GM18502 (cell line): ENCODE results near the gene PFDN4.
A peak's percentile ranks its signal among the peaks of the same experiment; 100 is the strongest.

Experiments
- ATAC-seq: cut with Tn5 transposase; IDR thresholded peaks from one replicate; pipeline ENCODE4 v1.9.1; 2021; ENCODE audit warnings: mild to moderate bottlenecking; ENCODE audit not compliant: unreplicated experiment, poor library complexity

Gene PFDN4

DNA sequence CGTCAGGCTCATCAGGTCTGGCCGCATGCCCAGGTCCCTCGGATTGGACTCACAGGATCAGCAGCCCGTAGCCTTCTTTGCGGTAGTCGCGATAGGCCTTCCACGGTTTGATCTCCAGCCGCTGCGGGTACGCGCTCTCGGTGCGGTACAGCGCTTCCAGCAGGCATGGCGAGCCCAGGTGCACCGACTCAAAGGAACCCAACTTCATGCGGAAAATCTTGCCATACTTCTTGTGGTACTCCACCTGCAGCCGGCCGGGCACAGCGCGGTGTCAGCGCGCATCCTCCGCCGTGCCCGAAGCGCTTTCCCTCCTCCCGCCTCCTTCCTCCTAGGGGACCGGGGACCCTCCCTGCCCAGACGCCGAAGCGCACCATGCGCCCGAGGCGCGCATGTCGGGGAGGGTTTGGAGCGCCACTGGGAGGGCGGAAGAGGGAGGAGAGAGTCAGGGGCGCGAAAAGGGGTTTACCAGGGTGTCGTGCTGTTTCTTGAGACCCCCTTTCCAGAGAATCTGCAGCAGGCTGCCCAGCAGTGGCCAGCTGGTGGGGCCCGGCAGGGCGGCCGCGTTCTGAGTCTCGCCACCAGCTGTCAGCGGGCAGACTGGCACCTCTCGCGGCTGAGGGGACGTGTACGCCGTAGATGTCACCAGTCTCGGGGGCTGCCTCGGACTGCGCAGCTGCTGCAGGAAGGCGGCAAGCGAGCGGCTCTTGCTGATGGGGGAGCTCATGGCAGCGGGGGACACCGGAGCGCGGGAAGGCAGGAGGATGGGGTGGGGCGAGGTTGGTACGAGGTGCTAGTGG, 34.8 kb upstream of the PFDN4 start:
- no peak for ATAC-seq

DNA sequence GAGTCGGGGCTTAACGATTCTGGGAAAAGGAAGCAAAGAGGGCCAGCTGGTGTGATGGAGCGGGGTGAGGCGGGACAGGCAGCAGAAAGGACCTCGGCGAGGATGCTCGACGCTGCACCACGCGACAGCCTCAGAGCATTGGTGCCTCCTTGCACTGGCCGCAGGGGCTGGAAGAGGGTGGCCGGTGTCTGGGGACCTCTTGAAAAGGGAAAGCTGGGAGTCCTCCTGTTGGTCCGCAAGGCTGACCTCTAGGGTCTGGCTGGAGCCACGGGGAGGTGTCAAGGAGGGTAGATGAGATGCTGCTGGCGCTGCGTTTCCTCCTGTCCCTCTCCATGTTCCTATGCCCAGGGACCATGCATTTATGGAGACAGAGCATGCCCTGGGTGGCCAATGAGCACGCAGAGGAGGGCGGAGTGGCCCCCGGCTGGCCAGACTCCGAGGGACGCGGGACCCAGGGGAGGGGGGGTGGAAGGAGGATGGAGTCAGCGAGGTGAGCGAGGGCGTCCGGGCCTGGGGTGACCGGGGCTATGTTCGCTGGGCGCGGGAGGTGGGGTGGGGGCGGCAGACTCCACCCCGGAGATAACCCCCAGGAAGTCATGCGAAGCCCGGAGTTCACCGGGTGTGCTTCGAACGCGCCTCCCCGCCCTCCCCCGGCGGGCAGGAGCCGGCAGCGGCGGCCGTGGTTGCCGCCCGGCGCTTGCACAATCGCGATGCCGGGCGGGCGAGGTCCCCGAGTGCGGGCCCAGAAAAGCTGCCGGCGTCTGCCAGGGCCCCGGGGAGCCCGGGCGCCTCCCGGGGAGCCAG, 34.0 kb upstream of the PFDN4 start, which contains the start of gene CYP24A1:
TSS of gene CYP24A1 (minus strand) at position 334 of the 804 bp plus-strand sequence. CDS start 407 bp downstream, outside the sequence.
- ATAC-seq, result no peak

DNA sequence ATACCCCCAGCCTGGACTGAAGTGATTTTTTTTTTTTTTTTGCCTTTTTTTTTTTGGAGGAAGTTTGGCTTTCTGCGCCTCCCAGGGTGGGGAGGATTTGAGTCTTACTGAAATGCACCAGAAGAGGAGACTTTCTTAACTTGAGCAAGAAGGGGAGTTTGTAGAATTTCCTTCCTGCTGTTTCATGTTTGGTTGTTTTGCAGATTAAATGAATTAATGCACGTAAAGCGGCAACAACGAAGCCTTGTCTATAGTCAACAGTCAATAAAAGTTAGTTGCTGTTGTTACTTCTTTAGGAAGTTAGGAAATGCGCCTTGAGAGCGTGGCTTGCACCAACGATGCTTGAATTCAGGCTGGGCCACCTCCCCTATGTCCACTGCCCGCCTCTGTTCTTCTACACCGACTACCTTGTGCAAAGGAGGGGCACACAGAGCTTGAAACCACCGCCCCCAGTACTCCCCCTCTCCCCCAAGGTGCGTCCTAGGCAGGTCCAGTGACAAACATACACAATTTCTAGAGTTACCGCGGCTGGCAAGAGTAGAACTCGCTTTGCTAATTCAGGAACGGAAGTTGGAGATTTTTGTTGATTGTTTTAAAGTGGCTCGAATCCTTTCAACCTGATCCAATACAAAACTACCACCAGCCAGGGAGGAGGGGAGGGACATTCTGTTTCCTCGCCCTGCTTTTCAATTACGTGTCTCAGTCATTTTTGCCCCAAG, 33.3 kb upstream of the PFDN4 start:
- no peak for ATAC-seq

DNA sequence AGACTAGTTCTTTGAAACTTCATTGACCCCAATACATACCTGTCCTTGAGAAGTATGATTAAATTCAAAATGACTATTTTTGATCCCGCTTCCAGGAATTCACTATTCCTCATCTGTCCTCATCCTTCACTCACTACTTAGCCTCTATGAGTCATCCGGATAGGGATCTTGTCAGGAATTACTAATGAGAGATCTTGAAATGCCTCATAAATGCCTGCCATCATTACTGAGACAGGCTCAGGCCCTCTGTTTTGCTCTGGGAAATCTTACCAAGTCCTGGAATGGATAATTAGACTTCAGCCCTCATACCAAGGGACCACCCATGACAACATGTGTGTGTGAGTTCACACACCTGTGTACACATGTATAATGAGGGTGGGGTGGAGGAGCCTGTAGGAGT, 31.3 kb upstream of the PFDN4 start:
- no peak for ATAC-seq

DNA sequence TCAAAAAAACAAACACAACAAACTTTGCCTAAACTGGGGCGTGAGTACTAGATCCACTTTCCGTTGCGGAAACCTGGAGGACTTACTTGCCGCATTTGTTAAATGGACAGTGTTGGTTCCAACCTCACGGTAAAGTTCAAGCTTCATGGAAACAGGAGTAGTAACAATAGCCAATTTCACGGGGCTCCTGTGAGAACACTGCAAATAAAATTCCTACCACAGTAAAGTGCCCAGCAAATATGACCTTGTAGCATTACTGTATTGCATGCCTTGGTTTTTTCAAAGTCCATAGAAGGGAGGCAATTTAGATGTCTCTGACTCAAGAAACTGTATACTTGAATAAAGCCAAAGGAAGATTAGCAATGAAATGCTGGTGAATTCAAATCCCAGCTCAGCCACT, 30.5 kb upstream of the PFDN4 start:
- no peak for ATAC-seq

DNA sequence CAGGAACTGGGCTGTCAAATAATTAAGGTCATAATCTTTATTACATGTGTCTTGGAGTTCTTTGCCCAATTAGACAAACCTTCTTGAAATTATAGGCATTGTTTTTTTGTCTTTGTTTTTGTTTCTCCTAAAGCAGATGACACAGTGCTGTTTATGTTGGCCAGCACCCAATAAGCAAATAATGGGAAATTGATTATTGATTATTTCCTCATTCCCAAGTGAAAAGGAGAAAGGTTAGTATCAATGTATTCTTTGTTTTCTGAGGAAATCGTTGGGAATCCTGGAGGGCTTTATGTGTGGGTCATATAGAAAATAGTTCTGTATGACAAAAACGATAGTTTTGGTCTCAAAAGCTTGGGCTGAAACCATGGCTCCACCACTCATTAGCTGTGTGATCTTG, 29.6 kb upstream of the PFDN4 start:
- ATAC-seq, result no peak

DNA sequence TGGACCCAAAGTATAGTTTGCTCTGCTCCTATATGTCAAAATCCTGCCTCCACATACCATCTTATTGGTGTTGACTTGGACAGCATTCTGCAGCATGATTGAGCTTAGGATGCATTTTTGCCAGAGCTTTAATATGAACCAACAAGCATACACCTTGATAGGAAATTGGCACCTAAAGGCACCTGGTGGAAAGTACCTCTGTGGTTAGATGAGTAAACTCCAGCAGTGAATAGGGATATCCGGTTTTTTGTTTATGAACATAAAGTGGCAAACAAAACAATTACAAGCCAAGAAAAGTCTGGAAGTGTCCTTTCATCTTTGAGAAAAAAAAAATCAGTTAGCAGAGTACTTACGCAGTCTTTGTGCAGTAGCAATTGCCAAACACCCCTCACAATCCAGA, 27.9 kb upstream of the PFDN4 start:
- no peak for ATAC-seq

DNA sequence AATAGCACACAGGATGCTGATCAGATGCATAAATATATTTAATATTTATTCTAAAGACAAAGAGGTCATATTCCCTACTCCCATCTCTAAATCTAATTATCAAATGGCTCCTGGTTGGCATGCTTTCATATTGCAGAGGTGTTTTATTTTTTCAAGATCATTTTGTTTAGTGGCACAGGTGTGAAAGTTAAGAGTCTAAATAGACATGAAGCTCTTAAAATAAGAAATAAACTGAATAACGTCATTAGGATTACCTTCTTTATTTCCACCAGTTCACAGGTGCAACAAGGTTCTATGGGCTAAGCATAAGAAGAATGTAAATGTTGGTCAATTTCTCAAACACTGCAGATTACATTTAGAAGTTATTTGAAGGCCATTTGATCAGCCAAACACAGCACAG, 27.0 kb upstream of the PFDN4 start:
- no peak for ATAC-seq

DNA sequence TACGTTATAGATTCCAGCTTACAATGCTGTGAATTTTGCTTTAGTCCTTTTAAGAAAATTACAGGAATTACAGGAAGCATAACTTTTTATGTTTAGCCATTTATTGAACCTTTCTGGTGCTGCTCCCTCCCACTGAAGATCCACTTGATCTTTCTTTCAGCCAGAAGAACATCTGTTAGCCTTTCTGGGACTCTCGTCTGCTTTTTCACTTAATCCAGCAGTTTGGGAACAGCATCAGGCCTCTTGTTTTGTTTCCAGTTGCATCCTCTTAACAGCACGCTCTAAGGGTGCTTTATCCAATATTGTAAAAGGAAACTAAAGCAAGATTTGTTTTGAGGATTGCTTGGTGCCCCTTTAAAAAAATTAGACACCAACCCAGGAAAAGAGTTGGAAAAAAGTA, 23.8 kb upstream of the PFDN4 start:
- ATAC-seq, result no peak

DNA sequence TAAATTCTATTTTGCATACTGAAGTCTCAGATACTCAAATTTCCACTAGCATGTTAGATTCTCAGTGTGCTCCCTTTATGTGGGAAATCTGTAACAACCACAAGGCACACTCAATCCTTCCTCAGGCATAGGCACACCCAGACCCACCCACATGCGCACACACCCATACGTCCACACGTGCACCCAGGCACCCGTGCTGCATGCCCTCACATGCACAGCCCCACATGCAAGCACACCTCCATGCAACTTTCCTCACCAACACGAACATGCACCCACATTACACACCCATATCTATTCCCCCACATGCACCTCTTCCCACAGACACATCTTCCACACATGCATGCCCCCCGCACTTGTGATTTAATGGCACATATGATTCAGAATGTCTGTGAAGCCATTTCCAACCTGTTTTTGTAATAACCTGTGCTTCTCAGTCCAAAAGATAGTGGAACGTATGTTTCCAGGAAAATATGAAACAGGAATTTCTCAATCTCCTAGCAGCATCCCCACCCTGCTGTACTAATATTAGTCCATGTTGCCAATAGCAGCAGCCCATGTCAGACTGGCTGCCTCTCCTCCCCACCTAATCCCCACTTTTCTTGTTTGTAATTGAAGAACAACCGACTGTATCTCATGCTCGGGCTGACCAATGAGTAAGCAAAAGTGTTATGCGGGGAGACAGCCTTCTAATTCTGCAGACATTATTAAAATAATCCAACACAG, 22.8 kb upstream of the PFDN4 start:
- ATAC-seq, result no peak

DNA sequence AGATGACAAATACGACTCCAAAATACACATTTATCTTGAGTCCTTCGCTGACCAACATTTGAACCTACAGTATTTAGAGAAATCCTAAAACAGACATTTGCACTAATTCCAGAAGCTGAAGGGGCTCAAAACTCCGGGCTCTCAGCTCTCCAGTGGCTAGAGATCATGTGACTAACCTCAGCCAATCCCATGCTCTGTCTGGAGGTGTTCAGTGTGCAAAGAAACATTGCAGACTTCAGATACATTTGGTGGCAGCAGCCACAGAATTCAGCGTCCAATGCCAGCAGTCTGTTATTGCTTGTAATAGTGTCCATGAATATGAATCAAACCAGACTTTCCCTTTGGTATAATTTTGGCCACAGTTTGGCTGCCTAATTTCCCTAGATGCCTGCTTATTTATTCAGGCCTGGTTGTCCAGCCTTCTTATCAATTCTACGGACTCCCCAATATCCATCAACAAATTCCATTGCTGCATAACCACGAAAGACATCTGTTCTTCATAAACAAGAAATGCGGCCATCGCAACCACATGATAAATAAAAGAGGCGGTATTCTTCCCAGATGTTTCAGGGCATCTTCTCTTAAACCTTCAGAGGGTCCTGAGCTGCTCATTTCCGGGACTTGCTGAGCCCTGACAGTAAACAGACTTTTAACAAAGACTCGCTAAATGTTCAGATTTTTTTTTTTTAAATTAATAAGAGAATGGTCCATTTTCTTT, 19.6 kb upstream of the PFDN4 start:
- ATAC-seq, result no peak

DNA sequence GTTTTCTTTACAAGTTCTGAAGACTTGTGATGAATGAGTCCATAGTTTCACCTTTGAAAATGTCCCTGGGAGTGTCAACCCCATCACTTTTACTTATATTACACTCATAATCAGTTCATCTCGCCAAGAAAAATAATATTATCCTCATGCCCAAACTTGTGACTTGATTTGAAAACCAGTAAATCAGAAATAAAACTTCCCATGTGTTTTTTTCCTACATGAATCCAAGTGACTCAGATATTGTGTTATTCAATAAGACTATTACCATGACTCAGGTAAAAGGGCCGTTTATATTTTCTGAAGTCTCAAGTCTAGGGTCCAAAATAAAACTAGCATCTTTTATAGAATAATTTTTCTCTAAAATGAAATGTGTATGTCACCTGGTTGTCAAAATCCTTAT, 18.3 kb upstream of the PFDN4 start:
- ATAC-seq, result no peak

DNA sequence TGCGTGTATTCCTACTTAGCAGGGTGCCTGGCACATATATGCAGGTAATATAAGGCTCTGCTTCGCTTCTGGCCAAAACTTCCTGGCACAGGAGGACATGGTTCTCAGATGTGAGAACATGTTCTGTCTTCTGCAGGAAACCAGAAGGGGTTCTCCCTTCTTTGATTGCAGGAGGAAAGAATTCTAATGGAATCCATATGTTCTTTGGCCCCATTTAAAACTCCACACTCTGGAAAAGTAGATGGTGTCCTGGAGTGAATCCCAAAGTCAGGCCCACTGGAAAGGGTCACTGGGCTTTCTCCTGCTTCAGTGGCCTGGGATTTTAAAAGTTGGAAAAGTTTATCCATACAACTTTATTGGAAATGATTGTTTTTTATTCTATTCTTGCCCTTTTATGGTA, 17.7 kb upstream of the PFDN4 start:
- ATAC-seq, result no peak

DNA sequence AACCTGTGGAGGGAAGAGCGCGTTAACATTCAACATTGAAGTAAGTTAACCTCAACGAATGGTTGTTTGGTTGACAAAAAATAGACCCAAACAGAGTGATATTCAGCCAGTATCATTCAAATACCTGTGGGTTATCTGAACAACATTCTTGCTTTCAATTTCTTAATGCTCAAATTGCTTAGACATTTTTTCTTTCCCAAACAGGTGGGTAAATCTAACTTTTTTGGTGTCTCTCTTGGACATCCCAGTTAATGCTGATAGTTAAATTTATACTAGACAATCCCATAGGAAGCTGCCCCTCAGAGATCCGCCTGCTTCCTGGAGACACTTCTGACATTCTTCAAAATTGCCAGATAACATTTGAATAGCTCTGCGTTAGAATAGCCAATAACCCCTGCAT, 14.1 kb upstream of the PFDN4 start:
- no peak for ATAC-seq

DNA sequence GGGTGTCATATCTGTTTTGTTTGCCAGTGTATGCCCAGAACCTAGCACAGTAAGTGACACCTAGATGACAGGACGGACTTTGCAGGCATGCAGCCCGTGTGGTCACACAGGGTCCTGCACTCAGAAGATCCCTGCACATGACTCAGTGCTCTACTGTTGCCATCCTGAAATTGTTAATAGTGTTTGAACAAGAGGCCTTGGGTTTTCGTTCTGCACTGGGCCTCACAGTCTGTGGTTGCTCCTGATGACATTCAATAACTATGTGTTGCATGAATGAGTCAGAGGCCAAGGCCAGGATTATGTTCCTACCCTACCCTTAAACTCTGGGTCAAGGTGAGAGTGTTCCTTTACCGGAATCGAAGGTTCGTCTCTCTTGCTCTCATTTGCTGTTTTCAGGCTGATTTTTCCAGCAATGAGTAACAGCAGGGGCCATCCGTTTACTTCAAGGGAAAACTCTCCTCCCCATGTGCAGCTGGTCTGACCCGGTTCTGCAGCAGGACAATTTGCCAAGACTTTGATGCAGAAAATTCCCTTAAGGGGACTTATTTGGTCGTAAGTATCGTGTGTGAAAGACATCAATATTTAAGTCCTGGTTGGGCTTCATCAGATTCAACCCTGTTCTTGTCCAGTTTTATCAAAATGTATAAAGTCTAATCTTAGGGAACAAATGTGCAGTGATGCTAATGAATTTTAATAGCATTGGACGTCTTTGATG, 13.0 kb upstream of the PFDN4 start:
- ATAC-seq, result no peak

DNA sequence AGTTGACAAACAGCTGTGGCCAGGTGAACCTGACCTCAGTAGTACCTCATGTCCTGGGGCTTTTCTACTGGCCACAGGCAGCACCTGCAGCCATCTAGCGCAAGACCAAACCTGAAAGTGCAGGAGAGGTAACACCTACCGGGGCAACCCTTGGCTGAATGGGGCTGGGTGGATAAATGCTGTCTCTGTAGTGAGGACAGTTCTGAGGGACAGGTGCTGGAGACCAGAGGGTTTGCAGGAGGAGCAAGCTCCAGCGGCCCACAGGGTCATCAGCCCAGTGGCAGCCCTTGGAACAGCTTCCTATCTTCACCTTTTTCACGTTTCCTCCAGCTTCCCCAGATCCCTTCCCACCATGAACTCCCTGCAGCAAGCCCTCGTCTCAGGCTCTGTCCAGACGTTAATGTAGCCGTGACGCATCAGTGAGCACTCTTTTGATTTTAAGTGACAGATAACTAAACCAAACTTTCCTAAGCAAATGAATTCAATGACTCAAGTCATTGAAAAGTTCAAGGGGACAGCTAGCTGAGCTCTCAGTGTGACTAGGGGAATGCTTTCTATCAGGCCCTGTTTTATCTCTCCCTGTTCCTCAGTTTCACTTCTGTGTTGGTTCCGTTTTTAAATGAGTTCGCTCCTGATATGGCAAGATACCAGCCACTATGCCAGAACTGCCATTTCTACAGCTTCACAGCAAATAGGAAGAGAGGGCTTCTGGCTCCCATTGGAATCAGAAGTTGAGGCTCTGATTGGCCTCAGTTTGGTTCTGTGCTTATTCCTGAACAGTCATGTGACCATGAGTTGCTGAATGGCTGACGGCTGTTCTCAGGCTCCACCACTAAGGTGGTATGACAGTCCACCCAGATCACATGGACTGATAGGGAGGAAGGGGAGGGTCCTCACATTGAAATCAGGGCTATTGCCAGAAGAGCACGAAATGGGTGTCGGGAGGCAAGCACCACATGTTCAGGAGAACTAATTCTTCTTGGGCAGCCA, 12.1 kb upstream of the PFDN4 start:
- ATAC-seq, result peak; percentile 71

DNA sequence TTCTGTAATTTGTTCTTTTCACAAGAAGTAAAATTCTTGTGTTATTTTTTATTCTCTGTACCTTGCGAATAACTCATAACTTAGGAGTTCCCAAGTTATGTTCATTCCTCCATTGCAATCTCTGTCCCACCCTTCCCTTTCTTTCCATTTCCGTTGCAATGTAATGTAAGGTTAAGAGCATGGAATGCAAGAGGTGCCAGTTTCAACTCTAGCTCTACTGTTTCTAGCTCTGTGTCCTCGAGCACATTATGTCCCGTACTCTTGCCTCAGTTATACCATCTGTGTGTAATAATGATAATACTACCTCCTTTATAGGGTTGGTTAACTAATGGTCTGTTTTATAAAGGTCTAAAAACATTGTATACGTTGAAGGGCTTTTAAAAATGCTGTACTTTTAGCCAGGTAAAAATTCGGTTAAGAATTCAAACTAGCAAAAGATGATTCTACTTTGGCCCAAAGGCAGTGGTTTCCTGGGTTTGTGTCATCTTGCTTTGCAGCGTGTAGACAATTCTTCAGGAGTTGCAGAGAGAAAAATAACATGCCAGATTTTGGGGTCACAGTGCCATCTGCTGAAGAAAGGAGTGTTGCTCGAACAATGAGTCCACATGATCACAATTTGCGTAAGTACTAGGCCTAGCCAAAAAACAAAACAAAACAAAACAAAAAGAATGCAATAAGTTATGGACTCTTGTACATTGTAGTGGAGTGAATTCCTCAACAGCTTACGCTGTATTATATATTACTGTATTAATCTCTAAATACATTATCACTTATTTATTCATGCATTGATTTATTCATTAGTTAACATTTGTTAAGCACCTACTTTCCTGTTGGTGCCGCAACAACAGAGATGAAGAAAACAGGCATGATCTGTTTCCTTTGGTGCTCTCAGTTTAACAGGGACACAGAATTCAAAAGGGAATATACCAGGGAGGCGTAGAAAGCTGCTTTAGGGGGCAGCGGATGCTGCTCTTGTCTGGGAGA, 10.0 kb upstream of the PFDN4 start:
- no peak for ATAC-seq
